BLaER1 (cell line): ENCODE results near the gene R3HDM2.

Source experiments
- H3K27ac ChIP-seq: shearing (Covaris generic); formaldehyde crosslinking; 2 replicates; pipeline ENCODE4 v1.8.1; 2022
- H3K27me3 ChIP-seq: shearing (Covaris generic); formaldehyde crosslinking; 2 replicates; pipeline ENCODE4 v1.8.1; 2022
- H3K36me3 ChIP-seq: shearing (Covaris generic); formaldehyde crosslinking; 2 replicates; pipeline ENCODE4 v1.8.1; 2022
- H3K4me1 ChIP-seq: shearing (Covaris generic); formaldehyde crosslinking; 2 replicates; pipeline ENCODE4 v1.8.1; 2022
- H3K4me2 ChIP-seq: shearing (Covaris generic); formaldehyde crosslinking; 2 replicates; pipeline ENCODE4 v1.8.1; 2022
- H3K4me3 ChIP-seq: shearing (Covaris generic); formaldehyde crosslinking; 2 replicates; pipeline ENCODE4 v1.8.1; 2022
- H3K9ac ChIP-seq: shearing (Covaris generic); formaldehyde crosslinking; 2 replicates; pipeline ENCODE4 v1.8.1; 2022
- H3K9me3 ChIP-seq: shearing (Covaris generic); formaldehyde crosslinking; 2 replicates; pipeline ENCODE4 v1.8.1; 2022
- H4K20me1 ChIP-seq: shearing (Covaris generic); formaldehyde crosslinking; 2 replicates; pipeline ENCODE4 v1.8.1; 2022
- Cebpa-rat ChIP-seq: shearing (Covaris generic); IDR thresholded peaks from 2 replicates; pipeline ENCODE4 v1.8.1; 2022

The R3HDM2 gene

DNA sequence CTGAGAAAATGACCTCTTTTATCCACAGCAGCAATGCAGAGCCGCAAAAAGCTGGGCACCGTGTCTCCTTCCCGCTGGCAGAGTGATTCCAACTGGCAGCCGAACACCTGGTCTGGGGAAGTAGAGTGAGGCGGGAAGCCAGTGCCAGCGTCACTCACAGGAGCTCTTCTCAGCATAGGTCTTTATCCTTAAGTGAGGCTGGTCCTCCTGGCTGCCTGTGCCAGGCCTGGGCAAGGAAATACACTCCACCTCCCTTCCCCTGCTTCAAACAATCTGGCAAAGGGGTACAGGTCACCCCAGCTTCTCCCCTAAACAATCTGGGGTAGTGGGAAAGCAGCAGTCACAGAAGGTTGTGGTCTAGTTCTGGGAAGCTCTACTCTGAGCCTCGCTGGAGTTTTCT, 44.0 kb upstream of the R3HDM2 start:
- Histone ChIP-seq H3K9me3 (no peaks in the 10 kb centered on the region), H4K20me1 (no peaks in the 10 kb centered on the region), H3K27me3 (peaks cover 6% of the 10 kb centered on the region; the same call in 1 of the 2 replicates), H3K27ac (no peak overlapping the region), H3K4me3 (no peak overlapping the region), H3K9ac (no peak overlapping the region), H3K4me2 (0 out of 2 replicates have a peak overlapping the region, but pooled peaks have one; percentile 99), H3K36me3 (peaks cover 56% of the 10 kb centered on the region), H3K4me1 (peaks cover 52% of the 10 kb centered on the region)
- no peak for TF ChIP-seq Cebpa-rat

DNA sequence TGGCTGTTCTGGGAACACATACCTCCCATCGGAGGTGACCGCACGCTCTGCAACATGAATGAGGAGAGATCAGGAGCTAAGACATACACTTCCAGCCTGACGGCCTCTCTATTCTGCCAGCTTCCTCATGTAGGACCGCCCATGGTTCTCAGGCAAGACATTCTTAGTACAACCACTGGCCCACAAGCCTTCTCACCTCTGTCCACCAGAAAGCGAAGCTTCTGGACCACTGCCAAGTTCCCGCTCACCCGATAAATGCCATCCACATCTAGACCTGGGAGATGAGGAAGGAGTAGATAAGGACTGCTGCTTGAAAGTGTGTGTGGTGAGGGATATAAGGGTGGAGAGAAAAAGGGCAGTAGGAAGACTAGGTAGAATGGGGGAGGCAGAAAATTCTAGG, 43.6 kb upstream of the R3HDM2 start:
- TF ChIP-seq Cebpa-rat, result no peak
- Histone ChIP-seq H3K27me3 (peaks cover 6% of the 10 kb centered on the region; the same call in 1 of the 2 replicates), H3K9ac (no peak overlapping the region), H3K9me3 (no peaks in the 10 kb centered on the region), H3K27ac (no peak overlapping the region), H3K4me3 (no peak overlapping the region), H3K4me1 (peaks cover 48% of the 10 kb centered on the region), H4K20me1 (no peaks in the 10 kb centered on the region), H3K36me3 (peaks cover 60% of the 10 kb centered on the region), H3K4me2 (0 out of 2 replicates have a peak overlapping the region, but pooled peaks have one; percentile 99)

DNA sequence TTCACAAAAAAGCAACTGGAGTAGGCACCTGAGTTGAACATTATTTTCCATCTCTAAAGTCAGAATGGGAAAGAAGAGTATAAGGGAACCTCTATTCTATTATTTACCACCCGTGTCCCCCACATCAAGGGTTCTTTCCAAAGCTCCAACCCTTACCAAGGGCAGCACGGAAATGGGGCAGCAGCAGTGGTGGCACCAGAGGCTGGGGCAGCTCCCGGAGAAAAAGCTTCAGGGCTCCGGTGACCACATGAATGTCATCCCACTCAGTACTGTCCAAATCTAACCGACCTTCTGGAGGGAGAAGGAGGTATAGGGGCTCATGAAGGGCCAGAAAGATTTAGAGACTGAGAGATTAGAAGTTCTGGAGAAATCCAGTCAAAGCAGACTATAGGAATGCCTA, 43.0 kb upstream of the R3HDM2 start:
- Histone ChIP-seq H4K20me1 (no peaks in the 10 kb centered on the region), H3K36me3 (peaks cover 65% of the 10 kb centered on the region), H3K4me1 (peaks cover 42% of the 10 kb centered on the region), H3K27me3 (peaks cover 6% of the 10 kb centered on the region; the same call in 1 of the 2 replicates), H3K4me2 (no peak overlapping the region), H3K9me3 (no peaks in the 10 kb centered on the region), H3K9ac (no peak overlapping the region), H3K4me3 (no peak overlapping the region), H3K27ac (no peak overlapping the region)
- no peak for TF ChIP-seq Cebpa-rat

DNA sequence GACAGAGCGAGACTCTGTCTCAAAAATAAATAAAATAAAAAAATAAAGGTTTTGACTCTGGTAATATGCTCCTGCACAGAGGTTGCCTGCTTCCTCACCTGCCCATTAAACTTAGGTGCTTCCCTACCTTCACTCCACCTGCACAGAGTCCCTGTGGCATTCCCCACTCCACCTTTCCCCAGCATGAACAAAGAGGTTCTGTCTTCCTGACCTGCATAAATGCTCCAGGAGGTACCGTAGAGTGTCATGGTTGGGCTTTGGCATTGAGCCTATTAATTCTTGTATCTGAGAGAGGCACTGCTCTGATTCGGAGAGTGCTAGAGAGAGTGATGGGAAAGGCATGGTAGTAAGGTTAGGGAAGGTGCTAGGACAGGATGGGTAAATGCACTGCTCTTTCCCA, 42.5 kb upstream of the R3HDM2 start:
- Histone ChIP-seq H3K27me3 (peaks cover 6% of the 10 kb centered on the region; the same call in 1 of the 2 replicates), H3K9me3 (no peaks in the 10 kb centered on the region), H3K9ac (no peak overlapping the region), H3K27ac (no peak overlapping the region), H3K4me3 (no peak overlapping the region), H3K4me1 (peaks cover 37% of the 10 kb centered on the region), H3K4me2 (no peak overlapping the region), H4K20me1 (no peaks in the 10 kb centered on the region), H3K36me3 (peaks cover 65% of the 10 kb centered on the region)
- TF ChIP-seq Cebpa-rat, result no peak

DNA sequence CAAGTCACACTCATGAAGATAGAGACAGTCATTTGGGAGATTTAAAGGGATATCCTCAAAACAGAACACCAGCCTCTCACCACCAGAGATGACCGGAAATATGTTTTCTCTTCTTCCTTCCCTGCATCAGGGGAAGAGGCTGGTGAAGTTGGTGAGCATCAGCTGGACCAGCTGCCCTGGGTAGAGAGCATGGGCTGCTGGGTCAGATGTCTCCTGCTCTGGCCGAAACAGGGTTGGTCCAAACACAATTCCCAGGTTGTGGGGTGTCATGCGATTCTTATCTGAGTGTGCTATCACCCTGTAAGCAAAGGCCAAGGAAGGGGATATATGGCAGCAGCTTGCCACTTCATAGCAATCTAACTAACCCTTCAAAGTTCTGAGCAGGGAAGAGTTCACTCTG, 41.5 kb upstream of the R3HDM2 start:
- H3K9me3 ChIP-seq, result no peaks in the 10 kb centered on the region
- no peak for TF ChIP-seq Cebpa-rat
- no peak overlapping the region for H3K4me2 ChIP-seq
- peaks cover 65% of the 10 kb centered on the region for H3K36me3 ChIP-seq
- peaks cover 6% of the 10 kb centered on the region; the same call in 1 of the 2 replicates for H3K27me3 ChIP-seq
- no peaks in the 10 kb centered on the region for H4K20me1 ChIP-seq
- no peak overlapping the region for H3K27ac ChIP-seq
- H3K4me1 ChIP-seq, result peaks cover 27% of the 10 kb centered on the region
- H3K4me3 ChIP-seq, result no peak overlapping the region
- no peak overlapping the region for H3K9ac ChIP-seq

DNA sequence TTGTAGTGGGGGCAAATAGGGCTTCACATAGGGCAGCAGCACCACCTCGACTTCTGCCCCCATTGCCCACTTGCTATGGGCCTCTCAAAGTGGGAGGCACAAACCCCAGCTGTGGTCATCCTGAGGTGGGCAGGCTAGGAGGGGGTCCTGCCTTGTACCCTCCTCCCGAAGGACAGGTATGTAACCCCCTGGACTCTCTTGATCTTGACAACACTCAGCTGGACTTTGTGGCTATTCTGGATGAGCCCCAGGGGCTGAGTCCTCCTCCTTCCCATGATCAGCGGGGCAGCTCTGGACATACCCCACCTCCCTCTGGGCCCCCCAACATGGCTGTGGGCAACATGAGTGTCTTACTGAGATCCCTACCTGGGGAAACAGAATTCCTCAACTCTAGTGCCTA, 40.8 kb upstream of the R3HDM2 start:
- H3K4me1 ChIP-seq, result peaks cover 20% of the 10 kb centered on the region
- H3K27ac ChIP-seq, result no peak overlapping the region
- peaks cover 65% of the 10 kb centered on the region for H3K36me3 ChIP-seq
- no peak overlapping the region for H3K4me3 ChIP-seq
- peaks cover 6% of the 10 kb centered on the region; the same call in 1 of the 2 replicates for H3K27me3 ChIP-seq
- H3K4me2 ChIP-seq, result no peak overlapping the region
- no peaks in the 10 kb centered on the region for H4K20me1 ChIP-seq
- TF ChIP-seq Cebpa-rat, result no peak
- no peak overlapping the region for H3K9ac ChIP-seq
- H3K9me3 ChIP-seq, result no peaks in the 10 kb centered on the region

DNA sequence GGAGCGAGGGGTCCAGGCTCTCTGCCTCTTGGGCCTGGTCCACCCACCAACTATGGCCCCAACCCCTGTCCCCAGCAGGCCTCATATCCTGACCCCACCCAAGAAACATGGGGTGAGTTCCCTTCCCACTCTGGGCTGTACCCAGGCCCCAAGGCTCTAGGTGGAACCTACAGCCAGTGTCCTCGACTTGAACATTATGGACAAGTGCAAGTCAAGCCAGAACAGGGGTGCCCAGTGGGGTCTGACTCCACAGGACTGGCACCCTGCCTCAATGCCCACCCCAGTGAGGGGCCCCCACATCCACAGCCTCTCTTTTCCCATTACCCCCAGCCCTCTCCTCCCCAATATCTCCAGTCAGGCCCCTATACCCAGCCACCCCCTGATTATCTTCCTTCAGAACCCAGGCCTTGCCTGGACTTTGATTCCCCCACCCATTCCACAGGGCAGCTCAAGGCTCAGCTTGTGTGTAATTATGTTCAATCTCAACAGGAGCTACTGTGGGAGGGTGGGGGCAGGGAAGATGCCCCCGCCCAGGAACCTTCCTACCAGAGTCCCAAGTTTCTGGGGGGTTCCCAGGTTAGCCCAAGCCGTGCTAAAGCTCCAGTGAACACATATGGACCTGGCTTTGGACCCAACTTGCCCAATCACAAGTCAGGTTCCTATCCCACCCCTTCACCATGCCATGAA, 40.3 kb upstream of the R3HDM2 start:
- peaks cover 3% of the 10 kb centered on the region; the same call in 1 of the 2 replicates for H3K27me3 ChIP-seq
- H3K4me3 ChIP-seq, result no peak overlapping the region
- H4K20me1 ChIP-seq, result no peaks in the 10 kb centered on the region
- no peak overlapping the region for H3K9ac ChIP-seq
- H3K4me2 ChIP-seq, result no peak overlapping the region
- peaks cover 65% of the 10 kb centered on the region for H3K36me3 ChIP-seq
- no peaks in the 10 kb centered on the region for H3K9me3 ChIP-seq
- H3K4me1 ChIP-seq, result peaks cover 15% of the 10 kb centered on the region
- TF ChIP-seq Cebpa-rat, result no peak
- H3K27ac ChIP-seq, result no peak overlapping the region

DNA sequence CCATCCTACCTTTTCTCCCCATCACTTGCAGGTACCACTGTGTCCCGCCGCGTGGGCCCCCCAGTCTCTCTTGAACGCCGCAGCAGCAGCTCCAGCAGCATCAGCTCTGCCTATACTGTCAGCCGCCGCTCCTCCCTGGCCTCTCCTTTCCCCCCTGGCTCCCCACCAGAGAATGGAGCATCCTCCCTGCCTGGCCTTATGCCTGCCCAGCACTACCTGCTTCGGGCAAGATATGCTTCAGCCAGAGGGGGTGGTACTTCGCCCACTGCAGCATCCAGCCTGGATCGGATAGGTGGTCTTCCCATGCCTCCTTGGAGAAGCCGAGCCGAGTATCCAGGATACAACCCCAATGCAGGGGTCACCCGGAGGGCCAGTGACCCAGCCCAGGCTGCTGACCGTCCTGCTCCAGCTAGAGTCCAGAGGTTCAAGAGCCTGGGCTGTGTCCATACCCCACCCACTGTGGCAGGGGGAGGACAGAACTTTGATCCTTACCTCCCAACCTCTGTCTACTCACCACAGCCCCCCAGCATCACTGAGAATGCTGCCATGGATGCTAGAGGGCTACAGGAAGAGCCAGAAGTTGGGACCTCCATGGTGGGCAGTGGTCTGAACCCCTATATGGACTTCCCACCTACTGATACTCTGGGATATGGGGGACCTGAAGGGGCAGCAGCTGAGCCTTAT, 39.6 kb upstream of the R3HDM2 start:
- Histone ChIP-seq H3K4me2 (no peak overlapping the region), H3K36me3 (peaks cover 63% of the 10 kb centered on the region), H3K4me1 (peaks cover 11% of the 10 kb centered on the region; the same call in 1 of the 2 replicates), H3K27ac (no peak overlapping the region), H3K9ac (no peak overlapping the region), H3K27me3 (no peaks in the 10 kb centered on the region), H3K9me3 (no peaks in the 10 kb centered on the region), H4K20me1 (no peaks in the 10 kb centered on the region), H3K4me3 (no peak overlapping the region)
- no peak for TF ChIP-seq Cebpa-rat

DNA sequence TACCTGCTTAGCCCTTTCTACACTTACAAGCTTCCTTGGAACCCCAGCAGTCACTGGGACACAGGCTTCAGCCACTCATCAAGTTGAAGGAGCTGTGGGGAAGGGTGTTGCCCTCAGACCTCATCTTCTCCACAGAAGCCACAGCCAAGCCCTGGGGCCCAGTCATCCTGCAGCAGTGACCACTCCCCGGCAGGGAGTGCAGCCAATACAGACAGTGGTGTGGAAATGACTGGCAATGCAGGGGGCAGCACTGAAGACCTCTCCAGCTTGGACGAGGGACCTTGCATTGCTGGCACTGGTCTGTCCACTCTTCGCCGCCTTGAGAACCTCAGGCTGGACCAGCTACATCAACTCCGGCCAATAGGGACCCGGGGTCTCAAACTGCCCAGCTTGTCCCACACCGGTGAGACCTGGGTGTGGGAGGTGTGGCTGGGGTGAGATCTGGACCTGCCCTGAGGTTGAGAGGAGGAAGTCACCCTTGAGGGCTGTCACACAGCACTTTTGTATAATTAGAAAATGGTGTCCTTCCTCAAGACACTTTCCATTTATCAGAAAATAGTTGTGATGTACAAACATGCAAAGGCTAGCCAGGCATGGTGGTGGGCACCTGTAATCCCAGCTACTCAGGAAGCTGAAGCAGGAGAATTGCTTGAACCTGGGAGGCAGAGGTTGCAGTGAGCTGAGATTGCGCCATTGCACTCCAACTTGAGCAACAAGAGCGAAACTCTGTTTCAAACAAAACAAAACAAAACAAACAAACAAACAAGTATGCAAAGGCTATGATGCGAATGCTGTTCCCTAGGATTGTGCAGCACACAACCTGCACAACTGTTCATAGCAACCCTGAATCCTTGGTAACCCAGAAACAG, 38.7 kb upstream of the R3HDM2 start:
- no peak for TF ChIP-seq Cebpa-rat
- Histone ChIP-seq H3K4me3 (no peak overlapping the region), H3K9ac (no peak overlapping the region), H4K20me1 (no peaks in the 10 kb centered on the region), H3K9me3 (no peaks in the 10 kb centered on the region), H3K27me3 (no peaks in the 10 kb centered on the region), H3K36me3 (peaks cover 54% of the 10 kb centered on the region), H3K27ac (no peak overlapping the region), H3K4me1 (peaks cover 6% of the 10 kb centered on the region; the same call in 1 of the 2 replicates), H3K4me2 (no peak overlapping the region)
